GM06990 (cell line): Measurements from ENCODE around the gene BGN.

Source experiments
- DNase-seq: peaks from one replicate; pipeline ENCODE4 v3.0.0-alpha.2; 2011; ENCODE audit not compliant: insufficient read length; ENCODE audit errors: extremely low read depth
- H3K27me3 ChIP-seq: replicated peaks from 2 replicates; pipeline ENCODE4 v1.6.0; 2011; ENCODE audit warnings: low read length; ENCODE audit not compliant: control insufficient read depth, insufficient read depth
- H3K36me3 ChIP-seq: 2 replicates; pipeline ENCODE4 v1.5.1; 2011; ENCODE audit warnings: low read length; ENCODE audit not compliant: control insufficient read depth, insufficient read depth
- H3K4me3 ChIP-seq: replicated peaks from 2 replicates; pipeline ENCODE4 v1.5.1; 2011; ENCODE audit warnings: low read depth, mild to moderate bottlenecking, control low read depth, low read length
- CTCF ChIP-seq: IDR thresholded peaks from 2 replicates; pipeline ENCODE4 v1.5.1; 2011; ENCODE audit warnings: low read length, control low read depth, mild to moderate bottlenecking, inconsistent platforms; ENCODE audit not compliant: insufficient read depth, poor library complexity, severe bottlenecking

Gene BGN

GRCh38 chrX:153537526-153538295 is 42.9 kb downstream of the BGN start:
- TF ChIP-seq CTCF, result no peak
- Histone ChIP-seq H3K27me3 (no peaks in the 10 kb centered on the region; the same call in 1 of the 2 replicates), H3K4me3 (no peak overlapping the region), H3K36me3 (no peaks in the 10 kb centered on the region)
- no peak for DNase-seq

- no peak for DNase-seq
- H3K4me3 ChIP-seq, result no peak overlapping the region
- H3K27me3 ChIP-seq, result no peaks in the 10 kb centered on the region; the same call in 1 of the 2 replicates
- no peak for TF ChIP-seq CTCF
- no peaks in the 10 kb centered on the region for H3K36me3 ChIP-seq
Observed at GRCh38 chrX:153538424-153538823, 43.6 kb downstream of the BGN start.

- Histone ChIP-seq H3K36me3 (no peaks in the 10 kb centered on the region), H3K4me3 (no peak overlapping the region), H3K27me3 (no peaks in the 10 kb centered on the region; the same call in 1 of the 2 replicates)
- TF ChIP-seq CTCF, result peak; percentile 91
- peak; percentile 48 for DNase-seq
Observed at GRCh38 chrX:153539171-153539978, 44.6 kb downstream of the BGN start.

- Histone ChIP-seq H3K27me3 (no peaks in the 10 kb centered on the region; the same call in 1 of the 2 replicates), H3K4me3 (no peak overlapping the region), H3K36me3 (no peaks in the 10 kb centered on the region)
- no peak for TF ChIP-seq CTCF
- no peak for DNase-seq
Observed at GRCh38 chrX:153539979-153540358, 45.2 kb downstream of the BGN start.

GRCh38 chrX:153544727-153545126 is 49.9 kb downstream of the BGN start:
- no peak for TF ChIP-seq CTCF
- no peak overlapping the region for H3K4me3 ChIP-seq
- H3K36me3 ChIP-seq, result no peaks in the 10 kb centered on the region
- H3K27me3 ChIP-seq, result no peaks in the 10 kb centered on the region; the same call in 1 of the 2 replicates
- no peak for DNase-seq
